Lower leg skin (tissue), 3 donors: ENCODE data around the gene CCSER1.

Experiments
- CTCF ChIP-seq, 3 donors: fragments of 450-650 bp; IDR thresholded peaks; one replicate each; pipeline ENCODE4 v1.5.1; 2016; ENCODE audit warnings: antibody characterized with exemption in 3 of 3, mild to moderate bottlenecking in 3 of 3, moderate library complexity in 2 of 3
- POLR2A ChIP-seq, 2 donors: fragments of 450-650 bp; IDR thresholded peaks; one replicate each; pipeline ENCODE4 v1.6.1; 2016 to 2017; ENCODE audit warnings: antibody characterized with exemption in 2 of 2, mild to moderate bottlenecking in 1 of 2, moderate library complexity in 1 of 2

- no peak for TF ChIP-seq POLR2A (IDR thresholded peaks at IDR 0.05)
- TF ChIP-seq CTCF (IDR thresholded peaks at IDR 0.05): no peak
Observed at GRCh38 chr4:91058345-91058744, 931.2 kb downstream of the CCSER1 start.
